Body of pancreas (tissue), 4 donors: Measurements from ENCODE around the gene CCDC137. TPM values are rescaled to one million over a fixed set of nuclear protein-coding genes. Genes with fewer than 3 reads are reported as not detected.

Experiments used
- ATAC-seq: fragments of 150-250 bp; one replicate; pipeline ENCODE4 v1.9.1; 2016
- DNase-seq, 4 donors: peaks; one replicate each; pipeline ENCODE4 v3.0.0-alpha.2; 2019
- H3K27ac ChIP-seq, 4 donors: fragments of 200-600 bp; sonication (generic); 1 replicate in 3 of 4; 2 replicates in 1 of 4; pipeline versions ENCODE4 v1.5.1 to v1.6.1; 2016 to 2019; ENCODE audit warnings: mild to moderate bottlenecking in 1 of 4, mixed read lengths in 1 of 4, moderate library complexity in 1 of 4
- H3K27me3 ChIP-seq, 2 donors: fragments of 200-600 bp; sonication (generic); one replicate each; pipeline ENCODE4 v1.6.0; 2016; ENCODE audit warnings: mild to moderate bottlenecking in 1 of 2
- H3K36me3 ChIP-seq, 2 donors: fragments of 200-600 bp; sonication (generic); replicated peaks in 1 of 2; 2 replicates each; pipeline ENCODE4 v1.5.1; 2016; ENCODE audit warnings: low read depth in 2 of 2; ENCODE audit not compliant: insufficient read depth in 1 of 2
- H3K4me1 ChIP-seq: fragments of 200-600 bp; sonication (generic); one replicate; pipeline ENCODE4 v1.6.0; 2016
- H3K4me3 ChIP-seq, 2 donors: fragments of 200-600 bp; sonication (generic); 1 replicate in 1 of 2; 2 replicates in 1 of 2; pipeline ENCODE4 v1.5.1; 2016 to 2019
- H3K9me3 ChIP-seq, 3 donors: fragments of 200-600 bp; sonication (generic); 1 replicate in 2 of 3; 2 replicates in 1 of 3; pipeline ENCODE4 v1.5.1; 2016
- CTCF ChIP-seq, 7 experiments: fragments of 450-650 bp in 4 of 7; fragments of 200-600 bp in 3 of 7; sonication (generic) in 3 of 7; IDR thresholded peaks; one replicate each; pipeline ENCODE4 v1.5.1; 2016 to 2019; ENCODE audit warnings: antibody characterized with exemption in 7 of 7
- POLR2A ChIP-seq, 3 donors: fragments of 450-650 bp; IDR thresholded peaks; one replicate each; pipeline ENCODE4 v1.6.1; 2016; ENCODE audit warnings: antibody characterized with exemption in 3 of 3, mild to moderate bottlenecking in 2 of 3
- WGBS, 2 donors: methylation state at CpG; one replicate each; pipeline ENCODE4 v1.1.5; 2017; 5-methylcytosine and 5-hydroxymethylcytosine counted together
- intact Hi-C: fragments of 100-400 bp; cut with DNase I; formaldehyde crosslinking; loops from one replicate; pipeline ENCODE4 v1.15.1; 2023
- total RNA-seq, 2 donors: library from RNA; depleted of rRNA; stranded (reverse); fragments of >200 nt; gene quantifications; one replicate each; pipeline ENCODE4 v1.1.0, GENCODE V29; 2016

CCDC137 gene
- total RNA-seq, 2 donors from 2014 or later, result 6.2 to 21.4 TPM

- peaks cover 54% of the 10 kb centered on the region for H3K4me1 ChIP-seq
- H3K9me3 ChIP-seq, result no peaks in the 10 kb centered on the region
- peak overlapping the region; percentile 68 to 95 (median 92) for H3K27ac ChIP-seq
- H3K27me3 ChIP-seq, result no peaks in the 10 kb centered on the region
- TF ChIP-seq CTCF (IDR thresholded peaks at IDR 0.05), result no peak
- TF ChIP-seq POLR2A (IDR thresholded peaks at IDR 0.05), result no peak
- H3K4me3 ChIP-seq, result no peak overlapping the region
- peaks cover 0 to 3% of the 10 kb centered on the region in 2 donors for H3K36me3 ChIP-seq
- intact Hi-C loops, result no loop called here
- WGBS, 2 donors, result 83 to 86% methylated on average over 23 to 39 of the region's 39 CpGs
- ATAC-seq (no peak), DNase-seq (no peak)
Measured at GRCh38 chr17:81714412-81715106, 48.0 kb downstream of the CCDC137 start.

- H3K27ac ChIP-seq, result no peak overlapping the region
- intact Hi-C loops, result no loop called here
- no peaks in the 10 kb centered on the region for H3K27me3 ChIP-seq
- no peak for ATAC-seq
- WGBS, 2 donors, result 87% methylated on average over 6 to 27 of the region's 32 CpGs
- DNase-seq, result no peak
- H3K4me1 ChIP-seq, result peaks cover 48% of the 10 kb centered on the region
- no peaks in the 10 kb centered on the region for H3K9me3 ChIP-seq
- TF ChIP-seq POLR2A (IDR thresholded peaks at IDR 0.05) (no peak), CTCF (IDR thresholded peaks at IDR 0.05) (no peak)
- H3K4me3 ChIP-seq, result no peak overlapping the region
- peaks cover 0 to 3% of the 10 kb centered on the region in 2 donors for H3K36me3 ChIP-seq
Measured at GRCh38 chr17:81715107-81715871, 48.8 kb downstream of the CCDC137 start.

- Histone ChIP-seq H3K4me1 (peaks cover 40% of the 10 kb centered on the region), H3K36me3 (peaks cover 0 to 3% of the 10 kb centered on the region in 2 donors), H3K27ac (no peak overlapping the region), H3K9me3 (no peaks in the 10 kb centered on the region), H3K27me3 (no peaks in the 10 kb centered on the region), H3K4me3 (no peak overlapping the region)
- DNase-seq, result no peak
- ATAC-seq, result no peak
- TF ChIP-seq CTCF (IDR thresholded peaks at IDR 0.05), result no peak
- no peak for TF ChIP-seq POLR2A (IDR thresholded peaks at IDR 0.05)
- intact Hi-C loops, result no loop called here
- WGBS, 2 donors, result 91% methylated on average over 39 of the region's 43 CpGs; no CpG with 5 or more reads in 1 of the 2 donors
Measured at GRCh38 chr17:81715872-81716673, 49.5 kb downstream of the CCDC137 start.

- H3K27me3 ChIP-seq, result no peaks in the 10 kb centered on the region
- peaks cover 0 to 3% of the 10 kb centered on the region in 2 donors for H3K36me3 ChIP-seq
- H3K4me3 ChIP-seq, result no peak overlapping the region
- ATAC-seq (no peak), DNase-seq (no peak)
- H3K27ac ChIP-seq, result no peak overlapping the region
- TF ChIP-seq POLR2A (IDR thresholded peaks at IDR 0.05) (no peak), CTCF (IDR thresholded peaks at IDR 0.05) (no peak)
- intact Hi-C loops, result no loop called here
- peaks cover 40% of the 10 kb centered on the region for H3K4me1 ChIP-seq
- no peaks in the 10 kb centered on the region for H3K9me3 ChIP-seq
- WGBS, 2 donors, result 90 to 100% methylated on average over 2 to 12 of the region's 12 CpGs
Measured at GRCh38 chr17:81716674-81716996, 50.1 kb downstream of the CCDC137 start.
